H1 (cell line): ENCODE data around the gene IGFL3. TPM values are rescaled to one million over a fixed set of nuclear protein-coding genes. Genes with fewer than 3 reads are reported as not detected.

ENCODE experiments used
- CTCF ChIA-PET: fragments of 300-600 bp; sonication (Branson Sonifier 250); formaldehyde crosslinking; loops from one replicate; lab custom pipeline; 2021; ENCODE audit not compliant: partially characterized antibody; lab: Charles Lee
- POLR2A ChIA-PET: fragments of 300-600 bp; sonication (Branson Sonifier 250); formaldehyde crosslinking; loops from one replicate; lab custom pipeline; 2021; ENCODE audit warnings: inconsistent platforms; ENCODE audit not compliant: partially characterized antibody; lab: Charles Lee
- DNase-seq, 2 experiments: peaks; one replicate each; pipeline versions ENCODE4 v3.0.0 to v3.0.0-alpha.2; 2010 to 2022; ENCODE audit warnings: low spot score in 2 of 2, low read depth in 1 of 2, mixed read lengths in 1 of 2
- FAIRE-seq: peaks from 2 replicates; lab custom pipeline; 2011; peaks lifted over from hg19 to GRCh38; lab: Jason Lieb, UNC
- H2AFZ ChIP-seq: 2 replicates; pipeline ENCODE4 v1.8.1; 2012; ENCODE audit warnings: low read length, inconsistent platforms
- H2AK5ac ChIP-seq: 2 replicates; pipeline ENCODE4 v1.6.1; 2013; ENCODE audit warnings: low read depth, low read length
- H2BK120ac ChIP-seq: replicated peaks from 2 replicates; pipeline ENCODE3; 2013; ENCODE audit warnings: low read depth, low read length, inconsistent platforms
- H2BK12ac ChIP-seq: 2 replicates; pipeline ENCODE4 v1.6.1; 2013; ENCODE audit warnings: low read depth, low read length
- H2BK15ac ChIP-seq: 2 replicates; pipeline ENCODE4 v1.6.1; 2013; ENCODE audit warnings: low read length
- H2BK20ac ChIP-seq: 2 replicates; pipeline ENCODE4 v1.6.1; 2013; ENCODE audit warnings: low read length
- H2BK5ac ChIP-seq: 2 replicates; pipeline ENCODE4 v1.6.1; 2013; ENCODE audit warnings: low read depth, low read length
- H3K14ac ChIP-seq: 2 replicates; pipeline ENCODE4 v1.6.1; 2013; ENCODE audit warnings: inconsistent platforms; ENCODE audit not compliant: insufficient read length
- H3K18ac ChIP-seq: 2 replicates; pipeline ENCODE4 v1.6.1; 2013; ENCODE audit warnings: low read length; ENCODE audit errors: extremely low read depth
- H3K23ac ChIP-seq: 2 replicates; pipeline ENCODE4 v1.6.1; 2013; ENCODE audit warnings: inconsistent platforms; ENCODE audit not compliant: insufficient read length
- H3K23me2 ChIP-seq: 2 replicates; pipeline ENCODE4 v1.6.1; 2013; ENCODE audit warnings: low read depth, low read length
- H3K27ac ChIP-seq: 2 replicates; pipeline ENCODE4 v1.6.1; 2011; ENCODE audit warnings: low read depth, low read length, inconsistent platforms
- H3K27me3 ChIP-seq, 4 experiments: replicated peaks in 1 of 4; 1 replicate in 1 of 4; 2 replicates in 3 of 4; pipeline versions ENCODE4 v1.6.1 to v1.8.1; 2011 to 2013; ENCODE audit warnings: low read length in 3 of 4, mild to moderate bottlenecking in 3 of 4, inconsistent platforms in 2 of 4, mixed read lengths in 2 of 4, moderate library complexity in 1 of 4; ENCODE audit not compliant: control insufficient read depth in 3 of 4, insufficient read depth in 3 of 4; ENCODE audit errors: extremely low read depth in 1 of 4
- H3K36me3 ChIP-seq, 4 experiments: 2 replicates each; pipeline versions ENCODE4 v1.6.1 to v1.8.1; 2011 to 2013; ENCODE audit warnings: mild to moderate bottlenecking in 4 of 4, low read length in 3 of 4, moderate library complexity in 2 of 4, control low read depth in 1 of 4, inconsistent platforms in 1 of 4; ENCODE audit not compliant: insufficient read depth in 4 of 4, control insufficient read depth in 2 of 4
- H3K4ac ChIP-seq: replicated peaks from 2 replicates; pipeline ENCODE3; 2013; ENCODE audit warnings: low read length, low read depth, mixed read lengths, inconsistent platforms; ENCODE audit not compliant: insufficient read length
- H3K4me1 ChIP-seq, 4 experiments: replicated peaks in 1 of 4; 1 replicate in 1 of 4; 2 replicates in 3 of 4; pipeline versions ENCODE4 v1.6.1 to v1.8.1; 2011 to 2013; ENCODE audit warnings: low read length in 3 of 4, inconsistent platforms in 2 of 4, mixed read lengths in 1 of 4; ENCODE audit not compliant: insufficient read depth in 4 of 4, control insufficient read depth in 3 of 4
- H3K4me2 ChIP-seq, 2 experiments: 2 replicates each; pipeline versions ENCODE4 v1.6.1 to v1.8.1; 2011 to 2013; ENCODE audit warnings: low read depth in 2 of 2, low read length in 2 of 2, control low read depth in 1 of 2, inconsistent platforms in 1 of 2, mild to moderate bottlenecking in 1 of 2; ENCODE audit not compliant: insufficient read depth in 1 of 2
- H3K4me3 ChIP-seq, 4 experiments: fragments of 200-600, 300-600 bp in 1 of 4; sonication (generic), shearing (Covaris generic), sonication (Bioruptor Twin) in 1 of 4; 2 replicates each; pipeline versions ENCODE4 v1.5.1 to v1.8.1; 2011 to 2016; ENCODE audit warnings: low read length in 4 of 4, low read depth in 3 of 4, control low read depth in 2 of 4, inconsistent platforms in 2 of 4, mild to moderate bottlenecking in 2 of 4, mixed read lengths in 1 of 4, moderate library complexity in 1 of 4; ENCODE audit not compliant: insufficient read depth in 2 of 4; ENCODE audit errors: extremely low read depth in 1 of 4
- H3K56ac ChIP-seq: replicated peaks from 2 replicates; pipeline ENCODE3; 2013; ENCODE audit warnings: low read depth, mild to moderate bottlenecking, mixed read lengths, low read length, inconsistent platforms; ENCODE audit not compliant: insufficient read length
- H3K79me1 ChIP-seq: 2 replicates; pipeline ENCODE4 v1.6.1; 2013; ENCODE audit warnings: low read depth, low read length, control low read depth
- H3K79me2 ChIP-seq, 2 experiments: 2 replicates each; pipeline versions ENCODE4 v1.6.1 to v1.8.1; 2012 to 2013; ENCODE audit warnings: low read length in 2 of 2, mild to moderate bottlenecking in 2 of 2, inconsistent platforms in 1 of 2; ENCODE audit not compliant: insufficient read depth in 2 of 2, control insufficient read depth in 1 of 2
- H3K9ac ChIP-seq, 4 experiments: replicated peaks in 1 of 4; 1 replicate in 1 of 4; 2 replicates in 3 of 4; pipeline versions ENCODE4 v1.6.1 to v1.8.1; 2011 to 2013; ENCODE audit warnings: low read depth in 3 of 4, low read length in 3 of 4, control low read depth in 2 of 4, mild to moderate bottlenecking in 2 of 4, moderate library complexity in 2 of 4, inconsistent platforms in 1 of 4; ENCODE audit errors: extremely low read depth in 1 of 4
- H3K9me3 ChIP-seq, 2 experiments: 2 replicates each; pipeline versions ENCODE4 v1.6.1 to v1.8.1; 2012 to 2013; ENCODE audit warnings: mild to moderate bottlenecking in 2 of 2, moderate library complexity in 2 of 2, control low read depth in 1 of 2, inconsistent platforms in 1 of 2, low read depth in 1 of 2, low read length in 1 of 2, mixed read lengths in 1 of 2; ENCODE audit not compliant: insufficient read depth in 2 of 2
- H4K20me1 ChIP-seq, 2 experiments: replicated peaks in 1 of 2; 2 replicates each; pipeline versions ENCODE3 to v1.8.1; 2011 to 2013; ENCODE audit warnings: inconsistent platforms in 2 of 2, low read length in 2 of 2, mild to moderate bottlenecking in 1 of 2; ENCODE audit not compliant: insufficient read depth in 2 of 2, control insufficient read depth in 1 of 2
- H4K5ac ChIP-seq: 2 replicates; pipeline ENCODE4 v1.6.1; 2013; ENCODE audit warnings: low read length, low read depth, mixed read lengths, inconsistent platforms; ENCODE audit not compliant: insufficient read length
- H4K8ac ChIP-seq: 2 replicates; pipeline ENCODE4 v1.8.0; 2013; ENCODE audit warnings: mild to moderate bottlenecking, moderate library complexity, low read length, inconsistent platforms; ENCODE audit not compliant: insufficient read depth; ENCODE audit errors: extremely low read depth
- H4K91ac ChIP-seq: replicated peaks from 2 replicates; pipeline ENCODE3; 2013; ENCODE audit warnings: low read length, mixed read lengths, inconsistent platforms; ENCODE audit not compliant: insufficient read length
- FOSL1 ChIP-seq: IDR thresholded peaks from 2 replicates; pipeline ENCODE4 v1.6.1; 2011; ENCODE audit warnings: mild to moderate bottlenecking, low read depth, low read length, moderate library complexity; ENCODE audit not compliant: insufficient read depth
- WGBS, 2 experiments: shearing (Covaris generic) in 1 of 2; methylation state at CpG; one replicate each; pipeline versions ENCODE4 v1.1.6 to v1.1.7; 2013 to 2015; ENCODE audit warnings: low lambda C conversion rate in 2 of 2, mixed read lengths in 2 of 2, inconsistent platforms in 1 of 2, low coverage in 1 of 2, missing lambda C conversion rate in 1 of 2; ENCODE audit not compliant: insufficient replicate concordance in 2 of 2, insufficient coverage in 1 of 2, insufficient read length in 1 of 2; ENCODE audit errors: extremely low coverage in 1 of 2, missing lambda C conversion rate in 1 of 2; 5-methylcytosine and 5-hydroxymethylcytosine counted together
- polyA plus RNA-seq, 7 experiments: library from polyadenylated mRNA; depleted of rRNA in 3 of 7; stranded (reverse) in 5 of 7; unstranded in 2 of 7; fragments of >200 nt in 5 of 7; fragments of 200-250 nt in 2 of 7; gene quantifications; 1 replicate in 5 of 7; 2 replicates in 1 of 7; 4 replicates in 1 of 7; pipeline versions ENCODE4 v1.2.1 to v1.2.3, GENCODE V29; 2011 to 2013; ENCODE audit warnings: missing spikeins in 2 of 7, mixed read lengths in 2 of 7
- total RNA-seq: library from RNA; stranded (reverse); fragmentation: NEBNext Ultra II Directional; extraction: Animal tissue kit (Norgen Biotek cat#: 25700); gene quantifications from 2 replicates; pipeline ENCODE4 v1.2.1, GENCODE V29; 2021

The IGFL3 gene
- total and polyA plus RNA-seq, 2 of the 8 experiments (the other 6 are each of a cell fraction or from before 2014, with no cell fraction given): 0.12 TPM; not detected in 1

DNA sequence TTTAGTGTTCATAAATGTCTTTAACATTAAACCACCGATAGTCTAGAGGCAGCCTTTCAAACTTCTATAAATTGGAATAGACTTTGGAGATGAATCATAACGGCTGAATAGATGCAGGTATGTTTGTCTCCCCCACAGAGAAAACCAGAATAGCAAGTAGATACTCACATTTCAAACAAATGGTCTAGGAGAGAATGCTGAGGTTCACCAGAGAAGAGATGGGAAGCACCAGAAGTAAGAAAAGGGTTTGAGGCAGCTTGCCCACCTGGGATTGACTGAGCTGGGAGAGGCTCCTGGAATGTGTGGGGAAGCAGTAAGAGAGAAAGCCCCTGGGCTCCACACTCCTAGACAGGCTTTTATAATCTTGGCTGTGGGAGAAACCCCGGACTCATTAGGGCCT lies 6.4 kb downstream of the IGFL3 start:
- no peak overlapping the region for H2BK5ac ChIP-seq
- FAIRE-seq (no peak), DNase-seq (no peak)
- H3K4me3 ChIP-seq: no peak overlapping the region
- TF ChIP-seq FOSL1: no peak
- no peak overlapping the region for H4K5ac ChIP-seq
- 88% methylated on average over 3 of the region's 3 CpGs; no CpG with 5 or more reads in 1 of the 2 experiments for WGBS, 2 experiments
- H3K23ac ChIP-seq: no peak overlapping the region
- no peaks in the 10 kb centered on the region for H3K79me1 ChIP-seq
- no peak overlapping the region for H2BK12ac ChIP-seq
- no peaks in the 10 kb centered on the region for H3K27me3 ChIP-seq
- ChIA-PET POLR2A (interaction anchor here (0.6 to 1.2 kb wide), 3 partner anchors 11 to 26 kb away, joined by 4 to 7 read pairs (median 5); no protein-coding TSS in a partner anchor), CTCF (interaction anchor here (1.0 kb wide), 1 partner anchor 36 kb away, joined by 3 read pairs; no protein-coding TSS in a partner anchor)
- no peak overlapping the region for H4K8ac ChIP-seq
- H2BK120ac ChIP-seq: no peak overlapping the region
- H2AFZ ChIP-seq: no peak overlapping the region
- H2AK5ac ChIP-seq: no peak overlapping the region
- no peak overlapping the region for H3K9ac ChIP-seq
- no peaks in the 10 kb centered on the region for H3K79me2 ChIP-seq
- no peak overlapping the region for H3K18ac ChIP-seq
- H2BK15ac ChIP-seq: no peak overlapping the region
- H2BK20ac ChIP-seq: no peak overlapping the region
- no peak overlapping the region for H3K56ac ChIP-seq
- no peak overlapping the region for H3K14ac ChIP-seq
- no peaks in the 10 kb centered on the region for H3K36me3 ChIP-seq
- no peak overlapping the region for H3K27ac ChIP-seq
- peaks cover 0 to 5% of the 10 kb centered on the region in 2 experiments; a peak in 1 of 4 replicates for H3K9me3 ChIP-seq
- no peak overlapping the region for H4K91ac ChIP-seq
- H4K20me1 ChIP-seq: no peaks in the 10 kb centered on the region
- H3K4me2 ChIP-seq: no peak overlapping the region
- H3K4me1 ChIP-seq: peaks cover 0 to 5% (median 2%) of the 10 kb centered on the region in 4 experiments; a peak in 5 of 7 replicates
- no peaks in the 10 kb centered on the region for H3K23me2 ChIP-seq
- H3K4ac ChIP-seq: no peak overlapping the region
